ENCODE data around the gene SCCPDH.

Gene SCCPDH

GRCh38 chr1:246787781-246788513 is 63.7 kb downstream of the SCCPDH start:
- no peak for DNase-seq

GRCh38 chr1:246788895-246789338 is 64.7 kb downstream of the SCCPDH start:
- no peak for DNase-seq

GRCh38 chr1:246789454-246790339 is 65.5 kb downstream of the SCCPDH start:
- DNase-seq: no peak

GRCh38 chr1:246790364-246790763 is 66.2 kb downstream of the SCCPDH start:
- no peak for DNase-seq

GRCh38 chr1:246790833-246791232 is 66.6 kb downstream of the SCCPDH start:
- no peak for DNase-seq

GRCh38 chr1:246791303-246791918 is 67.2 kb downstream of the SCCPDH start:
- no peak for DNase-seq

- DNase-seq: no peak
Measured at GRCh38 chr1:246792603-246793002, 68.4 kb downstream of the SCCPDH start.

- no peak for DNase-seq
Measured at GRCh38 chr1:246793356-246793896, 69.2 kb downstream of the SCCPDH start.

GRCh38 chr1:246794048-246794827 is 70.0 kb downstream of the SCCPDH start:
- DNase-seq: no peak

- DNase-seq: peak; percentile 28
Measured at GRCh38 chr1:246794828-246795671, 70.8 kb downstream of the SCCPDH start.

- DNase-seq: no peak
Measured at GRCh38 chr1:246795906-246796694, 71.9 kb downstream of the SCCPDH start.

- no peak for DNase-seq
Measured at GRCh38 chr1:246797157-246797556, 72.9 kb downstream of the SCCPDH start.

- no peak for DNase-seq
Measured at GRCh38 chr1:246797597-246797996, 73.4 kb downstream of the SCCPDH start.

- no peak for DNase-seq
Measured at GRCh38 chr1:246798107-246798506, 73.9 kb downstream of the SCCPDH start.

GRCh38 chr1:246798606-246799496 is 74.6 kb downstream of the SCCPDH start:
- DNase-seq: no peak

GRCh38 chr1:246800356-246800755 is 76.1 kb downstream of the SCCPDH start:
- DNase-seq: no peak

- no peak for DNase-seq
Measured at GRCh38 chr1:246800756-246801155, 76.5 kb downstream of the SCCPDH start.

- DNase-seq: no peak
Measured at GRCh38 chr1:246801241-246802020, 77.2 kb downstream of the SCCPDH start.

- no peak for DNase-seq
Measured at GRCh38 chr1:246803373-246803772, 79.2 kb downstream of the SCCPDH start.
